Ectodermal cell (in vitro differentiated cells): ENCODE measurements around the gene MFF.

ENCODE experiments used
- H3K27ac ChIP-seq: 2 replicates; pipeline ENCODE4 v1.7.0; 2013; ENCODE audit warnings: mild to moderate bottlenecking, low read depth, low read length; ENCODE audit not compliant: insufficient read depth, poor library complexity, severe bottlenecking
- H3K27me3 ChIP-seq: 2 replicates; pipeline ENCODE4 v1.7.0; 2013; ENCODE audit warnings: mild to moderate bottlenecking, low read length; ENCODE audit not compliant: insufficient read depth, control insufficient read depth, poor library complexity, severe bottlenecking
- H3K36me3 ChIP-seq: one replicate; pipeline ENCODE4 v1.7.0; 2013; ENCODE audit warnings: low read length; ENCODE audit not compliant: control insufficient read depth, insufficient read depth
- H3K4me1 ChIP-seq: one replicate; pipeline ENCODE4 v1.7.0; 2013; ENCODE audit warnings: low read length; ENCODE audit not compliant: control insufficient read depth, insufficient read depth
- H3K4me3 ChIP-seq: 2 replicates; pipeline ENCODE4 v1.7.0; 2013; ENCODE audit warnings: low read depth, low read length, control low read depth; ENCODE audit not compliant: insufficient read depth
- H3K9me3 ChIP-seq: 2 replicates; pipeline ENCODE4 v1.7.0; 2013; ENCODE audit warnings: mild to moderate bottlenecking, low read length, moderate library complexity; ENCODE audit not compliant: control insufficient read depth
- WGBS, 2 experiments: methylation state at CpG; one replicate each; pipeline ENCODE4 v1.1.7; 2013; ENCODE audit warnings: missing lambda C conversion rate in 2 of 2; 5-methylcytosine and 5-hydroxymethylcytosine counted together

The MFF gene

GRCh38 chr2:227310756-227311110, 14.3 kb upstream of the MFF start:
- no peaks in the 10 kb centered on the region for H3K36me3 ChIP-seq
- WGBS, 2 experiments: 90 to 91% methylated on average over 3 to 4 of the region's 4 CpGs
- no peaks in the 10 kb centered on the region for H3K27me3 ChIP-seq
- H3K4me3 ChIP-seq: no peak overlapping the region
- H3K4me1 ChIP-seq: no peaks in the 10 kb centered on the region
- no peak overlapping the region for H3K27ac ChIP-seq
- H3K9me3 ChIP-seq: no peaks in the 10 kb centered on the region

DNA sequence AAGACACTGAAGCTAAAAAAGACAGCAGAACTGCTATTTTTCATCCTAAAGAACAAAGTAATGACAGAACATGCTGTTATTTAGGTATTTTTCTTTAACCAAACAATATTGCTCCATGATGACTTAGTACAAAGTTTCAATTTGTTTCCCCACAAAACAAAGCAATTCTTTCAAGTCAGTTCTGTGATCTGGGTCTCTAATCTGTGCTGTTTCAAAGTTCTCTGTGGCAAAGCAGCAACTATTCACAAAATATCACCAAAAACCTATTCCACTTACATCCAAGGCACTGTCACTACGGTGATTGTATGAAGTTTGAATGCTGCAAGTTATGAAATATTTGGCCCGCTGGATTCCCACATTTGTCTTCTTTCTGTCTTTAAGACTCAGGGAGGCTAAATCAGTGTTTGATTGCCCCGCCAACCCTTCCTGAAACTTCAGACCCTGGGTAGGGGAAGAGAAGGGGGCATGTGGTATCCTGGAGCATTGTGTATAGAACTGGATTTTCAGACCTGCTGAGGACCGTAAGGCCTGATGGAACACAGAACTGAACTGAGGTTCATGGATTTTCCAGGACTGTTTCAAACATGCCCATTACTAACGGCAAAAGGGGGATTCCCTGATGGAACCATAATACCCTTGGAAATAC, 13.1 kb upstream of the MFF start:
- Histone ChIP-seq H3K36me3 (no peaks in the 10 kb centered on the region), H3K9me3 (no peaks in the 10 kb centered on the region), H3K27ac (no peak overlapping the region), H3K27me3 (no peaks in the 10 kb centered on the region), H3K4me1 (no peaks in the 10 kb centered on the region), H3K4me3 (no peak overlapping the region)
- 85 to 93% methylated on average over 5 of the region's 5 CpGs for WGBS, 2 experiments

- WGBS, 2 experiments: 67 to 78% methylated on average over 1 to 2 of the region's 2 CpGs
- Histone ChIP-seq H3K27ac (no peak overlapping the region), H3K4me3 (no peak overlapping the region), H3K27me3 (no peaks in the 10 kb centered on the region), H3K4me1 (no peaks in the 10 kb centered on the region), H3K9me3 (no peaks in the 10 kb centered on the region), H3K36me3 (no peaks in the 10 kb centered on the region)
Observed at GRCh38 chr2:227312579-227312978, 12.5 kb upstream of the MFF start.

DNA sequence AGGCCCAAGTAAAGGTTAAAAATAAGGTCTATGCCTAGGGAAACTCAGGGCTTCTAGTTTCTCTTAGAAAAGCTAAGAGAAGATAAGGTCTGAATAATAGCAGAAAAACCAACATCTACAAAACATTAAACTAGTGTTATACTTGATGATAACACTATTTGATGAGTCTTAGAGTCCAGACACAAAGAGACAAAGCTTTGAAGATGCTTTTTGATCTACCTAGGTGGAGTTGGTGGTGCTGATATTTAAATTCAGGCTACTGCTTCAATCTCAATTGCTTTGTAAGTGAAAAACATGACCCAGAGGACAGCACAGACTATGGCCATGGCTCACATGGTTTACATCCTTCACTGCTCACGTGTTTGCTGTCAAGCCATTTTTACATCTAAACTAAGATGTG, 11.7 kb upstream of the MFF start:
- H3K4me1 ChIP-seq: no peaks in the 10 kb centered on the region
- H3K27me3 ChIP-seq: no peaks in the 10 kb centered on the region
- no peaks in the 10 kb centered on the region for H3K9me3 ChIP-seq
- no peak overlapping the region for H3K27ac ChIP-seq
- H3K4me3 ChIP-seq: no peak overlapping the region
- WGBS, 2 experiments: 84 to 100% methylated on average over 1 of the region's 1 CpG
- H3K36me3 ChIP-seq: no peaks in the 10 kb centered on the region

DNA sequence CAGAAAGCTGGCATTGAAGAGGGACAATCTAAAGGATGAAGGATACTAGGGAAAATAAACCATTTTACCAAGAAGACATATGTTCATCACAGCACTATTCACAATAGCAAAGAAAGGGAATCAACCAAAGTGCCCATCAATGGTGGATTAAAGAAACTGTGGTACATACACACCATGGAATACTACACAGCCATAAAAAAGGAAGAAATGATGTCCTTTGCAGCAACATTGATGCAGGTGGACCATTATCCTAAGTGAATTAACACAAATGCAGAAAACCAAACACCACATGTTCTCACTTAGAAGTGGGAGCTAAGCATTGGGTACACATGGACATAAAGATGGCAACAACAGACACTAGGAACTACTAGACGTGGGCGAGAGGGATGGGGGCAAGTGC, 7.2 kb upstream of the MFF start:
- WGBS, 2 experiments: 90 to 91% methylated on average over 2 of the region's 2 CpGs
- no peaks in the 10 kb centered on the region for H3K36me3 ChIP-seq
- H3K27ac ChIP-seq: no peak overlapping the region
- H3K27me3 ChIP-seq: no peaks in the 10 kb centered on the region
- H3K9me3 ChIP-seq: no peaks in the 10 kb centered on the region
- H3K4me3 ChIP-seq: no peak overlapping the region
- no peaks in the 10 kb centered on the region for H3K4me1 ChIP-seq

- H3K9me3 ChIP-seq: no peaks in the 10 kb centered on the region
- WGBS, 2 experiments: 93% methylated on average over 33 of the region's 33 CpGs
Observed at GRCh38 chr2:227320305-227321094, 4.6 kb upstream of the MFF start.

DNA sequence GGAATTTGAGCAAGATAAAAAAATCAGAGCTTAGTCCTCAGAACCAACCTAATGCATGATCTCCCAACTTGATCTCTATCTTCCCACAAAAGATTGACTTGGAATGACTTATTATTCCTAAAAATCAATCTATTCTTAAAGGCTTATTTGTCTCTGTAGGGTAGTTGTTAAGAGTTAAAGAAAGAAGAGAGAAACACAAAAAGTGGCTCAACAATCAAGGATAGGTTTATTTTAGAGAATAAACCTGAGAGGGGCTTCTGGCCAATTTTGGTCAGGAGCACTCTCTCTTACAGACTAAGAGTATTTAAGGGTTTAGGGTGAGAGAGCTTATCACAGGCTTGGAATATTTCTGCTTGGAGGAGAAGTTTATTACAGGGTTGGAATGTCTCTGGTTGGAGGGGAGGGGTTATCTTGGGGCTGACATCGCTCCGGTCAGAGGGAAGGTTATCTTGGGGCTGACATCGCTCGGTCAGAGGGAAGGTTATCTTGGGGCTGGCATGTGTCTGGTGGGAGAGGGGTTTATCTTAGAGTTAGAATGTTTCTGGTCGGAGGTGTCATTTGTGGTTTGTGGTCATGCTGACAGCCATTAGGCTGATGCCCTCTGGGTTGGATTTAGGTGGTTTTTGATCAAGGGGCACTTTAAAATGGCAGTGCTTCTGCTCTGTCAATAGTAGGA, 2.4 kb upstream of the MFF start:
- no peak overlapping the region for H3K4me3 ChIP-seq
- no peaks in the 10 kb centered on the region for H3K27me3 ChIP-seq
- 94 to 96% methylated on average over 5 of the region's 5 CpGs for WGBS, 2 experiments
- H3K9me3 ChIP-seq: no peaks in the 10 kb centered on the region
- H3K27ac ChIP-seq: no peak overlapping the region
- no peaks in the 10 kb centered on the region for H3K36me3 ChIP-seq
- peaks cover 8% of the 10 kb centered on the region for H3K4me1 ChIP-seq

More at GRCh38 chr2:227320305-227321094, 4.6 kb upstream of the MFF start:
- no peak overlapping the region for H3K27ac ChIP-seq
- H3K27me3 ChIP-seq: no peaks in the 10 kb centered on the region
- no peaks in the 10 kb centered on the region for H3K4me1 ChIP-seq
- no peak overlapping the region for H3K4me3 ChIP-seq
- H3K36me3 ChIP-seq: no peaks in the 10 kb centered on the region

GRCh38 chr2:227323818-227324217, 1.2 kb upstream of the MFF start:
- H3K4me3 ChIP-seq: no peak overlapping the region
- H3K9me3 ChIP-seq: no peaks in the 10 kb centered on the region
- no peaks in the 10 kb centered on the region for H3K27me3 ChIP-seq
- H3K4me1 ChIP-seq: peaks cover 11% of the 10 kb centered on the region
- WGBS, 2 experiments: 89 to 98% methylated on average over 4 of the region's 4 CpGs
- H3K27ac ChIP-seq: no peak overlapping the region
- H3K36me3 ChIP-seq: no peaks in the 10 kb centered on the region

DNA sequence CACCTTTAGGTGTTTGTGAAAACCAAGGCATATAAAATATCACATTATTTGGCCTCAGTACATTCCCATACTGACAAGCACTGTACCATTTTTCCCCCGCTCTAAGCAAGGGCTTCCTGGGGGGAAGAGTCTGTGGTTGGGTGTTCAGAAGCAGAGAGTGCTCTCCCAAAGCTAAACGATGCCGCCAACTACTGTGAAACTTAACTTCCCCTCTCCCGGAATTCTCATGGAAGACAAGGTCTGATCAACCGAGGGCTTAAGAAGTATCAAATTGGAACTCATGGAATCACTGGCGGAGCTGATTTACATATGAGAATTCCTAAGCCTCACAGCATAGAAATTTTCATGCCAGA, 433 bp upstream of the MFF start:
- Histone ChIP-seq H3K4me3 (peak overlapping the region; percentile 84), H3K4me1 (peaks cover 12% of the 10 kb centered on the region), H3K9me3 (no peaks in the 10 kb centered on the region), H3K27me3 (no peaks in the 10 kb centered on the region), H3K36me3 (no peaks in the 10 kb centered on the region), H3K27ac (no peak overlapping the region)
- WGBS, 2 experiments: 38 to 45% methylated on average over 5 to 6 of the region's 6 CpGs

DNA sequence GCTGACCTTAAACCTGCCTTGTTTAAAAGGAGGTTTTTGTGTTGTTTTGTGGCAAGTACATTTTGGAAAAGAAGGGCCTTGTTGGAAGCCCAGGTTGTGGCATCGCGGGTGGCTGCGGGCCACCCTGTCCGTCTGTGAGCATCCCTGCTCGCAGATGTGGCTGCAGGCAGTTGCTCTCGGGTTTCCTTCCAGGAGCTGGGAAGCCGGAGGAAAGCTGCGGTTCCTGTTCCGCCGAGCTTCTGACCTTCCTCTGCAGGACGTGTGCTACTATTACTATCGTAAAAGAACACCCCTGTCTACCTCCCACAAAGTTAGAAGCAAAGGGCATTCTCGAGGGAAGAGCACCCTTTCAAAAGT, 766 bp downstream of the MFF start:
- Histone ChIP-seq H3K27me3 (no peaks in the 10 kb centered on the region), H3K4me1 (peaks cover 12% of the 10 kb centered on the region), H3K9me3 (no peaks in the 10 kb centered on the region), H3K36me3 (no peaks in the 10 kb centered on the region), H3K4me3 (peak overlapping the region; percentile 84), H3K27ac (peak overlapping the region; percentile 70)
- 1% methylated on average over 13 of the region's 13 CpGs for WGBS, 2 experiments
